ENCODE data around the gene GHR. TPM values are rescaled to one million over a fixed set of nuclear protein-coding genes. Genes with fewer than 3 reads are reported as not detected.

The GHR gene
- total and polyA plus RNA-seq, 2 of the 8 experiments (the other 6 are each of a cell fraction or from before 2014, with no cell fraction given): 0.15 to 0.19 TPM

GRCh38 chr5:42490831-42491230, 67.6 kb downstream of the GHR start (continued):
- TF ChIP-seq CHD7 (IDR thresholded peaks at IDR 0.05; ENCODE audit: insufficient replicate concordance, low read length): no peak
- no peak for TF ChIP-seq TAF7 (optimal IDR thresholded peaks at IDR 0.05; ENCODE audit: borderline replicate concordance, low read depth, low read length)
- no peak for TF ChIP-seq TCF12 (IDR thresholded peaks at IDR 0.05; ENCODE audit: low read depth, low read length)
- no peak for TF ChIP-seq BACH1 (IDR thresholded peaks at IDR 0.05; ENCODE audit: low read length)
- no peak for TF ChIP-seq YY1 (IDR thresholded peaks at IDR 0.05; ENCODE audit: low read depth, low read length)
- TF ChIP-seq CHD1 (IDR thresholded peaks at IDR 0.05; ENCODE audit: low read depth, low read length): no peak
- TF ChIP-seq EGR1 (IDR thresholded peaks at IDR 0.05; ENCODE audit: borderline replicate concordance, low read depth, low read length): no peak
- TF ChIP-seq TBP (IDR thresholded peaks at IDR 0.05; ENCODE audit: low read depth, low read length): no peak
- no peak for TF ChIP-seq SIX5 (IDR thresholded peaks at IDR 0.05; ENCODE audit: low read depth, low read length)

Measured in H1 (cell line).